K562 (cell line): Measurements from ENCODE around the gene ZNRD2. TPM values are rescaled to one million over a fixed set of nuclear protein-coding genes. Genes with fewer than 3 reads are reported as not detected.
A peak's percentile ranks its signal among the peaks of the same experiment; 100 is the strongest.

Experiments
- CCNT2 ChIP-seq: IDR thresholded peaks from 2 replicates; pipeline ENCODE4 v1.6.1; 2011; ENCODE audit warnings: borderline replicate concordance, low read depth, mild to moderate bottlenecking, moderate library complexity, mixed read lengths, low read length; ENCODE audit not compliant: insufficient read length; ENCODE audit errors: extremely low read depth
- GABPB1 ChIP-seq: sonication (generic); formaldehyde crosslinking; IDR thresholded peaks from 2 replicates; pipeline ENCODE4 v1.8.0; 2022; ENCODE audit warnings: mild to moderate bottlenecking, missing genetic modification reagents
- KLF13 ChIP-seq: fragments of 450-650 bp; IDR thresholded peaks from 2 replicates; pipeline ENCODE4 v1.6.1; 2016; ENCODE audit warnings: missing genetic modification characterization, low read depth, mild to moderate bottlenecking, missing compliant biosample characterization, moderate library complexity, borderline replicate concordance
- MBD2 ChIP-seq: sonication (generic); IDR thresholded peaks from 2 replicates; pipeline ENCODE4 v1.6.1; 2016; ENCODE audit warnings: low read depth, borderline replicate concordance
- NKRF ChIP-seq: fragments of 450-650 bp; IDR thresholded peaks from 2 replicates; pipeline ENCODE4 v1.6.1; 2016; ENCODE audit warnings: borderline replicate concordance
- PBX2 ChIP-seq, 2 experiments: IDR thresholded peaks in 1 of 2; conservative IDR thresholded peaks in 1 of 2; 2 replicates each; pipeline ENCODE4 v1.6.1; 2016; ENCODE audit warnings: low read depth in 2 of 2, mild to moderate bottlenecking in 1 of 2, missing compliant biosample characterization in 1 of 2, missing genetic modification characterization in 1 of 2, moderate library complexity in 1 of 2
- PML ChIP-seq: IDR thresholded peaks from 2 replicates; pipeline ENCODE4 v1.6.1; 2012; ENCODE audit warnings: low read length, inconsistent platforms
- RAD51 ChIP-seq: fragments of 450-650 bp; IDR thresholded peaks from 2 replicates; pipeline ENCODE4 v1.7.1; 2016; ENCODE audit warnings: low read depth, mild to moderate bottlenecking, borderline replicate concordance
- RCOR1 ChIP-seq, 2 experiments: IDR thresholded peaks; 2 replicates each; pipeline ENCODE4 v1.6.1; 2012; ENCODE audit warnings: low read depth in 2 of 2, low read length in 2 of 2, borderline replicate concordance in 1 of 2, improper control_type of control experiment in 1 of 2
- SIN3B ChIP-seq: fragments of 450-650 bp; IDR thresholded peaks from 2 replicates; pipeline ENCODE4 v1.6.1; 2017; ENCODE audit warnings: low read depth, mild to moderate bottlenecking, moderate library complexity
- TAF7 ChIP-seq: fragments of 450-650 bp; IDR thresholded peaks from 2 replicates; pipeline ENCODE4 v1.6.1; 2016; ENCODE audit warnings: missing genetic modification characterization, missing compliant biosample characterization
- TBP ChIP-seq: optimal IDR thresholded peaks from 2 replicates; pipeline ENCODE3; 2011; ENCODE audit warnings: low read depth, low read length, improper control_type of control experiment
- TEAD1 ChIP-seq, 2 experiments: fragments of 450-650 bp in 1 of 2; sonication (generic) in 1 of 2; formaldehyde crosslinking; IDR thresholded peaks; 2 replicates each; pipeline versions ENCODE4 v1.4.0 to v1.8.0; 2020 to 2022; ENCODE audit warnings: mild to moderate bottlenecking in 2 of 2, missing genetic modification reagents in 1 of 2
- THAP12 ChIP-seq: fragments of 250-450 bp; sonication (Bioruptor Pico); IDR thresholded peaks from 2 replicates; pipeline ENCODE4 v1.9.0; 2021; ENCODE audit warnings: mild to moderate bottlenecking, inconsistent platforms
- TSC22D4 ChIP-seq: fragments of 450-650 bp; IDR thresholded peaks from 2 replicates; pipeline ENCODE4 v1.6.1; 2016; ENCODE audit warnings: missing genetic modification characterization, missing biosample characterization, control low read depth
- ZNF143 ChIP-seq: sonication (generic); formaldehyde crosslinking; IDR thresholded peaks from 2 replicates; pipeline ENCODE4 v1.9.0; 2022; ENCODE audit warnings: mild to moderate bottlenecking, missing genetic modification reagents
- ZNF740 ChIP-seq, 3 experiments: fragments of 200-800 bp in 1 of 3; sonication (Bioruptor generic) in 1 of 3; sonication (generic) in 1 of 3; formaldehyde crosslinking in 1 of 3; IDR thresholded peaks; 2 replicates each; pipeline versions ENCODE4 v1.6.1 to v1.8.0; 2016 to 2022; ENCODE audit warnings: mild to moderate bottlenecking in 2 of 3, missing compliant biosample characterization in 2 of 3, missing genetic modification characterization in 2 of 3, missing genetic modification reagents in 1 of 3
- polyA plus RNA-seq, 8 experiments: library from polyadenylated mRNA; depleted of rRNA in 4 of 8; stranded (reverse) in 5 of 8; unstranded in 3 of 8; fragments of >200 nt; fragmentation: Nextera tagmentation in 2 of 8; fragmentation: Illumina TruSeq in 1 of 8; extraction: Ambion mirVana in 2 of 8; extraction: Trizol in 1 of 8; gene quantifications; 2 replicates each; pipeline versions ENCODE4 v1.2.1 to v1.2.3, GENCODE V29; 2011 to 2014; ENCODE audit warnings: inconsistent platforms in 1 of 8, missing spikeins in 1 of 8
- total RNA-seq, 7 experiments: library from RNA; depleted of rRNA in 6 of 7; stranded (reverse); fragments of >200 nt in 6 of 7; fragmentation: Illumina TruSeq in 2 of 7; extraction: Trizol in 2 of 7; gene quantifications; 2 replicates each; pipeline versions ENCODE4 v1.2.1 to v1.2.3, GENCODE V29; 2011 to 2021; ENCODE audit warnings: low replicate concordance in 1 of 7

ZNRD2 gene
- total and polyA plus RNA-seq, 9 of the 15 experiments (the other 6 are each of a cell fraction or from before 2014, with no cell fraction given) = 13.4 to 129 (median 60.4) TPM

GRCh38 chr11:65524741-65525545, 45.3 kb upstream of the ZNRD2 start, which contains the start of gene SCYL1 (continued):
- TF ChIP-seq THAP12 (CRISPR knock-in tag) (peak; percentile 32; the same call in 1 of the 2 replicates), PML (peak; percentile 45; the same call in 1 of the 2 replicates), MBD2 (peak; percentile 40; the same call in 1 of the 2 replicates), TAF7 (tag) (no peak), GABPB1 (CRISPR knock-in tag) (peak; percentile 73), ZNF740 (CRISPR knock-in tag; IDR thresholded peaks at IDR 0.05) (no peak), ZNF740 (tag; IDR thresholded peaks at IDR 0.05) (peak in 1 of 2 experiments; percentile 95; a peak in 2 of 4 replicates), TEAD1 (CRISPR knock-in tag; IDR thresholded peaks at IDR 0.05) (no peak), PBX2 (CRISPR knock-in tag; IDR thresholded peaks at IDR 0.05; ENCODE audit: low read depth) (no peak), PBX2 (tag; conservative IDR thresholded peaks at IDR 0.05; ENCODE audit: low read depth) (no peak), TBP (peak; percentile 35), SIN3B (peak; percentile 50; the same call in 1 of the 2 replicates), CCNT2 (peak; percentile 43), KLF13 (tag) (0 out of 2 replicates have a peak, but pooled peaks have one; percentile 20), RAD51 (peak; percentile 87), NKRF (peak; percentile 19; the same call in 1 of the 2 replicates), ZNF143 (CRISPR knock-in tag) (peak; percentile 20; the same call in 1 of the 2 replicates), TSC22D4 (tag) (no peak), RCOR1 (IDR thresholded peaks at IDR 0.05; ENCODE audit: borderline replicate concordance in 1 of 2, low read depth in 2 of 2, low read length in 2 of 2) (no peak)
